GM12878 (cell line): ENCODE data around the gene ADAMTS17. TPM values are rescaled to one million over a fixed set of nuclear protein-coding genes. Genes with fewer than 3 reads are reported as not detected.

ENCODE experiments used
- ATAC-seq: fragments of 200-7000 bp; cut with Tn5 transposase; 3 replicates; pipeline ENCODE4 v1.9.1; 2020; ENCODE audit warnings: mild to moderate bottlenecking, moderate library complexity
- BruUV-seq: library from RNA; stranded (reverse); fragments of 400-500 nt; replicated peaks from 2 replicates; lab custom pipeline; 2021; lab: Mats Ljungman, UMichigan
- CTCF ChIA-PET: fragments of 300-600 bp; sonication (Branson Sonifier 250); formaldehyde crosslinking; extraction: SDS; loops from one replicate; lab custom pipeline; 2021; ENCODE audit warnings: inconsistent platforms; lab: Yijun Ruan, JAX
- POLR2A ChIA-PET: fragments of 350-600 bp; formaldehyde crosslinking; extraction: SDS; loops from one replicate; lab custom pipeline; 2021; ENCODE audit warnings: inconsistent platforms; lab: Charles Lee
- RAD21 ChIA-PET: fragments of 300-600 bp; sonication (Branson Sonifier 250); formaldehyde crosslinking; loops from one replicate; lab custom pipeline; 2023; ENCODE audit warnings: antibody characterized with exemption; ENCODE audit not compliant: unreplicated experiment; lab: Charles Lee
- SMC1A ChIA-PET: fragments of 300-600 bp; sonication (Branson Sonifier 250); formaldehyde crosslinking; loops from one replicate; lab custom pipeline; 2023; ENCODE audit not compliant: unreplicated experiment, uncharacterized antibody; lab: Charles Lee
- DNase-seq: peaks from one replicate; pipeline ENCODE4 v3.0.0-alpha.2; 2011; ENCODE audit warnings: low read depth, low spot score
- FAIRE-seq: peaks from 3 replicates; lab custom pipeline; 2011; peaks lifted over from hg19 to GRCh38; lab: Jason Lieb, UNC
- H2AFZ ChIP-seq: 2 replicates; pipeline ENCODE4 v1.6.0; 2011; ENCODE audit warnings: low read depth, low read length, control low read depth; ENCODE audit not compliant: control insufficient read depth
- H3K27ac ChIP-seq: 2 replicates; pipeline ENCODE4 v1.5.1; 2011; ENCODE audit warnings: control low read depth; ENCODE audit not compliant: control insufficient read depth, insufficient read depth
- H3K27me3 ChIP-seq, 2 experiments: replicated peaks in 1 of 2; 2 replicates each; pipeline versions ENCODE4 v1.6.0 to v1.6.1; 2011; ENCODE audit warnings: low read length in 1 of 2; ENCODE audit not compliant: control insufficient read depth in 2 of 2, insufficient read depth in 2 of 2
- H3K36me3 ChIP-seq, 2 experiments: 2 replicates each; pipeline ENCODE4 v1.5.1; 2011; ENCODE audit warnings: low read length in 1 of 2; ENCODE audit not compliant: control insufficient read depth in 2 of 2, insufficient read depth in 2 of 2
- H3K4me1 ChIP-seq: 2 replicates; pipeline ENCODE4 v1.6.1; 2011; ENCODE audit warnings: mild to moderate bottlenecking, low read length, moderate library complexity, mixed read lengths; ENCODE audit not compliant: control insufficient read depth, insufficient read depth
- H3K4me2 ChIP-seq: 2 replicates; pipeline ENCODE4 v1.6.0; 2011; ENCODE audit warnings: control low read depth; ENCODE audit not compliant: control insufficient read depth, insufficient read depth
- H3K4me3 ChIP-seq: fragments of 200-600 bp; sonication (generic); 2 replicates; pipeline ENCODE4 v1.5.1; 2016
- H3K79me2 ChIP-seq: 2 replicates; pipeline ENCODE4 v1.6.0; 2011; ENCODE audit warnings: low read length; ENCODE audit not compliant: control insufficient read depth, insufficient read depth
- H3K9ac ChIP-seq: 2 replicates; pipeline ENCODE4 v1.8.0; 2011; ENCODE audit warnings: low read length, control low read depth, mixed read lengths; ENCODE audit not compliant: control insufficient read depth, insufficient read depth
- H3K9me3 ChIP-seq: replicated peaks from 3 replicates; pipeline ENCODE4 v1.5.1; 2011; ENCODE audit warnings: mild to moderate bottlenecking, low read length; ENCODE audit not compliant: control insufficient read depth, insufficient read depth
- H4K20me1 ChIP-seq: 2 replicates; pipeline ENCODE4 v1.6.0; 2011; ENCODE audit not compliant: control insufficient read depth, insufficient read depth
- CBFB ChIP-seq: IDR thresholded peaks from 2 replicates; pipeline ENCODE4 v1.6.1; 2016; ENCODE audit warnings: antibody characterized with exemption, low read depth
- DPF2 ChIP-seq: fragments of 450-650 bp; IDR thresholded peaks from 2 replicates; pipeline ENCODE4 v1.6.1; 2017; ENCODE audit warnings: mild to moderate bottlenecking
- EGR1 ChIP-seq, 2 experiments: IDR thresholded peaks; 1 replicate in 1 of 2; 2 replicates in 1 of 2; pipeline ENCODE4 v1.6.1; 2011 to 2012; ENCODE audit warnings: low read depth in 2 of 2, low read length in 2 of 2, borderline replicate concordance in 1 of 2, mild to moderate bottlenecking in 1 of 2, moderate library complexity in 1 of 2
- EZH2 ChIP-seq: IDR thresholded peaks from 2 replicates; pipeline ENCODE4 v1.6.1; 2012; ENCODE audit warnings: low read depth, mild to moderate bottlenecking, control low read depth, inconsistent platforms, low read length, borderline replicate concordance; ENCODE audit not compliant: control insufficient read depth
- LARP7 ChIP-seq: fragments of 450-650 bp; IDR thresholded peaks from 2 replicates; pipeline ENCODE4 v1.6.1; 2017; ENCODE audit warnings: mild to moderate bottlenecking
- MTA2 ChIP-seq: fragments of 450-650 bp; IDR thresholded peaks from 2 replicates; pipeline ENCODE4 v1.6.1; 2016; ENCODE audit warnings: low read depth, mild to moderate bottlenecking, moderate library complexity
- RCOR1 ChIP-seq: conservative IDR thresholded peaks from 2 replicates; pipeline ENCODE4 v1.6.1; 2012; ENCODE audit warnings: low read depth, low read length, improper control_type of control experiment
- TAF1 ChIP-seq: IDR thresholded peaks from 2 replicates; pipeline ENCODE4 v1.6.1; 2011; ENCODE audit warnings: mild to moderate bottlenecking, low read depth, low read length, borderline replicate concordance
- ZZZ3 ChIP-seq: IDR thresholded peaks from 2 replicates; pipeline ENCODE4 v1.6.1; 2011; ENCODE audit warnings: low read depth; ENCODE audit not compliant: control insufficient read depth, insufficient read length
- WGBS: methylation state at CpG from one replicate; pipeline ENCODE4 v1.1.6; 2016; ENCODE audit warnings: low lambda C conversion rate; ENCODE audit not compliant: insufficient replicate concordance, insufficient coverage; ENCODE audit errors: missing lambda C conversion rate; 5-methylcytosine and 5-hydroxymethylcytosine counted together
- in situ Hi-C: fragments of 300-500 bp; cut with MboI; formaldehyde crosslinking; loops from 9 replicates; pipeline ENCODE4 v1.14.3; 2018; ENCODE audit warnings: mixed read lengths
- intact Hi-C: fragments of 100-400 bp; cut with micrococcal nuclease; formaldehyde crosslinking; loops from one replicate; pipeline ENCODE4 v1.14.2; 2022; ENCODE audit not compliant: unreplicated experiment
- polyA plus RNA-seq, 11 experiments: library from polyadenylated mRNA; depleted of rRNA in 4 of 11; unstranded in 6 of 11; stranded (reverse) in 5 of 11; fragments of >200 nt; fragmentation: Nextera tagmentation in 4 of 11; fragmentation: Illumina TruSeq in 1 of 11; extraction: Ambion mirVana in 4 of 11; extraction: Trizol in 1 of 11; gene quantifications; 1 replicate in 1 of 11; 2 replicates in 10 of 11; pipeline versions ENCODE4 v1.2.1 to v1.2.3, GENCODE V29; 2011 to 2016; ENCODE audit warnings: inconsistent platforms in 2 of 11, missing spikeins in 2 of 11, low read depth in 1 of 11
- total RNA-seq, 4 experiments: library from RNA; depleted of rRNA in 3 of 4; stranded (reverse); fragments of >200 nt in 3 of 4; fragmentation: Illumina TruSeq in 1 of 4; extraction: Trizol in 1 of 4; gene quantifications; 2 replicates each; pipeline versions ENCODE4 v1.2.1 to v1.2.3, GENCODE V29; 2013 to 2021
- TF ChIP-seq, protein P1 (sequence below): IDR thresholded peaks from 2 replicates; pipeline ENCODE4 v1.6.1; 2012; ENCODE audit warnings: mild to moderate bottlenecking, low read depth, low read length

The ADAMTS17 gene
- total and polyA plus RNA-seq, 10 of the 15 experiments (the other 5 are each of a cell fraction or from before 2014, with no cell fraction given): 0.04 to 0.50 (median 0.10) TPM; not detected in 4

GRCh38 chr15:100255644-100256043 lies 86.1 kb downstream of the ADAMTS17 start (continued):
- TF ChIP-seq EGR1 (IDR thresholded peaks at IDR 0.05; ENCODE audit: borderline replicate concordance in 1 of 2, low read depth in 2 of 2, low read length in 2 of 2) (no peak), EZH2 (no peak)

DNA sequence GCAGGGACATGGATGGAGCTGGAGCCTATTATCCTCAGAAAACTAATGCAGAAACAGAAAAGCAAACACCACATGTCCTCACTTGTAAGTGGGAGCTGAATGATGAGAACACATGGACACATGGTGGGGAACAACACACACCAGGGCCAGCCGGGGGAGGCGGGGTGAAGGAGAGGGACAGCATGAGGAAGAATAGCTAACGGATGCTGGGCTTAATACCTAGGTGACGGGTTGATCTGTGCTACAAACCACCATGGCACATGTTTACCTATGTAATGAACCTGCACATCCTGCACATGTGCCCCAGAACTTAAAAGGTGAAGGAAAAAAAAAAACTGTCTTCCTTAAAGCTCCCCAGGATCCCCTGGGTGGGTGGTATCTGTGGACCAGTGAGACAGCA lies 87.1 kb downstream of the ADAMTS17 start:
- SMC1A ChIA-PET: no interaction called here
- Histone ChIP-seq H3K79me2 (no peaks in the 10 kb centered on the region), H3K4me2 (no peak overlapping the region), H3K27ac (no peak overlapping the region), H3K36me3 (no peaks in the 10 kb centered on the region), H3K4me3 (no peak overlapping the region), H3K9me3 (no peaks in the 10 kb centered on the region; the same call in 2 of the 3 replicates), H3K9ac (no peak overlapping the region), H3K4me1 (no peaks in the 10 kb centered on the region), H3K27me3 (no peaks in the 10 kb centered on the region), H2AFZ (no peak overlapping the region), H4K20me1 (no peaks in the 10 kb centered on the region)
- CTCF ChIA-PET: no interaction called here
- FAIRE-seq: no peak
- in situ Hi-C loops: no loop called here
- 20% methylated on average over 4 of the region's 4 CpGs for WGBS
- TF ChIP-seq, protein P1, sequence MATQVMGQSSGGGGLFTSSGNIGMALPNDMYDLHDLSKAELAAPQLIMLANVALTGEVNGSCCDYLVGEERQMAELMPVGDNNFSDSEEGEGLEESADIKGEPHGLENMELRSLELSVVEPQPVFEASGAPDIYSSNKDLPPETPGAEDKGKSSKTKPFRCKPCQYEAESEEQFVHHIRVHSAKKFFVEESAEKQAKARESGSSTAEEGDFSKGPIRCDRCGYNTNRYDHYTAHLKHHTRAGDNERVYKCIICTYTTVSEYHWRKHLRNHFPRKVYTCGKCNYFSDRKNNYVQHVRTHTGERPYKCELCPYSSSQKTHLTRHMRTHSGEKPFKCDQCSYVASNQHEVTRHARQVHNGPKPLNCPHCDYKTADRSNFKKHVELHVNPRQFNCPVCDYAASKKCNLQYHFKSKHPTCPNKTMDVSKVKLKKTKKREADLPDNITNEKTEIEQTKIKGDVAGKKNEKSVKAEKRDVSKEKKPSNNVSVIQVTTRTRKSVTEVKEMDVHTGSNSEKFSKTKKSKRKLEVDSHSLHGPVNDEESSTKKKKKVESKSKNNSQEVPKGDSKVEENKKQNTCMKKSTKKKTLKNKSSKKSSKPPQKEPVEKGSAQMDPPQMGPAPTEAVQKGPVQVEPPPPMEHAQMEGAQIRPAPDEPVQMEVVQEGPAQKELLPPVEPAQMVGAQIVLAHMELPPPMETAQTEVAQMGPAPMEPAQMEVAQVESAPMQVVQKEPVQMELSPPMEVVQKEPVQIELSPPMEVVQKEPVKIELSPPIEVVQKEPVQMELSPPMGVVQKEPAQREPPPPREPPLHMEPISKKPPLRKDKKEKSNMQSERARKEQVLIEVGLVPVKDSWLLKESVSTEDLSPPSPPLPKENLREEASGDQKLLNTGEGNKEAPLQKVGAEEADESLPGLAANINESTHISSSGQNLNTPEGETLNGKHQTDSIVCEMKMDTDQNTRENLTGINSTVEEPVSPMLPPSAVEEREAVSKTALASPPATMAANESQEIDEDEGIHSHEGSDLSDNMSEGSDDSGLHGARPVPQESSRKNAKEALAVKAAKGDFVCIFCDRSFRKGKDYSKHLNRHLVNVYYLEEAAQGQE: no peak
- TF ChIP-seq TAF1: no peak
- TF ChIP-seq MTA2: no peak
- TF ChIP-seq DPF2: no peak
- TF ChIP-seq CBFB: no peak
- TF ChIP-seq ZZZ3: no peak
- no peak for TF ChIP-seq LARP7
- TF ChIP-seq RCOR1: no peak
- intact Hi-C loops: no loop called here
- POLR2A ChIA-PET: no interaction called here
- no peak for DNase-seq
- no peak for ATAC-seq
- RAD21 ChIA-PET: no interaction called here
- no TSS peak for BruUV-seq
